NCI-H748 (cell line): ENCODE data around the gene AP4E1.
A peak's percentile ranks its signal among the peaks of the same experiment; 100 is the strongest.

Source experiments
- DNase-seq: peaks from one replicate; lab custom pipeline; 2025; ENCODE audit not compliant: unreplicated experiment; lab: John Stamatoyannopoulos, UW

The AP4E1 gene

DNA sequence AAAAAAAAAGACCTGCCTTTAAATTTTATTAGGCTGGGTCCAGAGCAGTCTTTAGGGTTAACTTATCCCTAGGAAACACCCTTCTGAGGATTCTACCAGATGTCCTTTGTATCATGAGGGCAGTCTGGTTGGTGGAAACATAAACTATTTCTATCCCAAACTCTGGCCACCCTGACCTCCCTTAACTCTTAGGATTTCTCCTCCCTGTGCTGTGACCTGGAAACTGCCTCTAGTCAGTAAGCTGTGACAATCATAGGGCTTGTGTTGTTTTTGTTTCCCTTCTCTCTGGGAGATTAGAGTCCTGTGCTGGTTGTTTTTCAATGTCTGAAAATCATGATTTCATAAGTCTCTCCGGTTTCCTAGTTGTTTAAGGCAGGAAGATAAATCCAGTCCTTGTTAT lies 108.1 kb downstream of the AP4E1 start:
- DNase-seq: no peak

- no peak for DNase-seq
Measured at GRCh38 chr15:51022206-51022605, 113.7 kb downstream of the AP4E1 start.

GRCh38 chr15:51023499-51023898 lies 115.0 kb downstream of the AP4E1 start:
- no peak for DNase-seq

GRCh38 chr15:51024735-51025453 lies 116.4 kb downstream of the AP4E1 start:
- no peak for DNase-seq

DNA sequence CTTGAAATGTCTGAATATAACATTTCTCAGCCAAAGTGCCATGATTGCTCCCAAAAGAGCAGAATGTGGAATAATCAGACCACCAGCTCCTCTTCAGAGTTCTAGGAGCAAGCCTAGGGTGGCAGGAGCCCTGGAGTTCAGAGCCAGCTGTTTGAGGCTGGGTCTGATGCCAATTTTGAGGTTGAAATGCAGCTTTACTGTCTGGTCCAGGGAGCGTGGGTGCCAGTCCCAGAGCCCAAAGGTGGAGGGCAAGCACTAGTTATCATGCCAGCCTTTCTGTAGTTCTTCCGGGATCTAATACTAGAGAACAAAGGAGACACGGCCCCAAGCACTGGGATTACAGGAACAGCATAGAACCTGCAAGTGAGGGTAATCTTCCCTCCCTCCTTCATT lies 117.0 kb downstream of the AP4E1 start:
- DNase-seq: no peak

- no peak for DNase-seq
Measured at GRCh38 chr15:51030649-51031316, 122.3 kb downstream of the AP4E1 start.

- peak; percentile 40 for DNase-seq
Measured at GRCh38 chr15:51037474-51037873, 129.0 kb downstream of the AP4E1 start.

- DNase-seq: peak; percentile 27
Measured at GRCh38 chr15:51038162-51038973, 129.9 kb downstream of the AP4E1 start.

DNA sequence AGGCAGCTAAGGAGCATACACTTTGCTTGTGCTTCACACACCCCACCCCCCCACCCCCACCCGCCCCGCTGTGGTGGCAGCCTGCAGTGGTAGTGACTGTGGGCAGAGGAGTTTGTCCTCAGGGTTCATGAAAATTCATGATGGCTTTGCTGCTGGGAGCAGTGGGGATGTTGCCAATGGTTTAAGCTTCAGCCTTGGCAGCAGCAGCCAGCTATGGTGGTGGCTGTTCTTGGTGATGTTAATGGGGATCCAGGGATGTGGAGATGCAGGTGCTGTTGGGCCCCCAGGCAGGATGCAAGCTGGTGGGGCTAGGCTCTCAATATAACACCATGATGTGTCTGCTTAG lies 130.5 kb downstream of the AP4E1 start:
- no peak for DNase-seq

GRCh38 chr15:51044037-51044727 lies 135.7 kb downstream of the AP4E1 start:
- DNase-seq: no peak

- no peak for DNase-seq
Measured at GRCh38 chr15:51046016-51046415, 137.5 kb downstream of the AP4E1 start.

- no peak for DNase-seq
Measured at GRCh38 chr15:51046799-51047449, 138.4 kb downstream of the AP4E1 start.

- DNase-seq: no peak
Measured at GRCh38 chr15:51048308-51048707, 139.8 kb downstream of the AP4E1 start.

DNA sequence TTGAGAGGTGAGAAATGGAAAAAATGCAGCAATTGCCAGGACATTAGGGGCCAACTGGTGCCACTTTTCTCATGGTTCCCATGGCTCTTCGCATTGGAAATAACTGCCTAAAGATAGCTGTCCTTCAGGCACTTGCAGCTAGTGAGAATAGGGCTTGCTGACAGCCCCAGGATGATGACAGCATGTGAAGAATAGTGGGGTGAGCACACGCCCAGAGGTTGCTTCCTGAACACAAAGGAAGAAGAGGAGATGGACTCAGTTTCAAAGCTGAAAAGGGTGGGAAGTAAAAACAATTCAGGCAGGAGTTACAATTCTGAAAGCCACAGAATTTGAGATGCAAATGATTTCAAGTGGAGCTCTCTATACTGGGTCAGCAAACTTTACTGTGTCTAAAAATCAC lies 140.6 kb downstream of the AP4E1 start:
- no peak for DNase-seq

GRCh38 chr15:51051776-51052175 lies 143.3 kb downstream of the AP4E1 start:
- DNase-seq: no peak

GRCh38 chr15:51053571-51053970 lies 145.1 kb downstream of the AP4E1 start:
- DNase-seq: no peak

- DNase-seq: no peak
Measured at GRCh38 chr15:51054535-51054934, 146.1 kb downstream of the AP4E1 start.
